ENCODE data around the gene KRT26.
"Not testable (repeated sequence)": the region's sequence is repeated elsewhere in the genome, so short reads cannot be mapped to it uniquely, and the experiment has no call there.

KRT26 gene

GRCh38 chr17:40794466-40794865 lies 22.5 kb upstream of the KRT26 start:
- DNase-seq (ENCODE audit: low read depth): no peak

- no peak for DNase-seq (ENCODE audit: low read depth)
Measured at GRCh38 chr17:40793832-40794231, 21.8 kb upstream of the KRT26 start.

GRCh38 chr17:40791787-40792436 lies 19.9 kb upstream of the KRT26 start:
- DNase-seq (ENCODE audit: low read depth): no peak

- DNase-seq (ENCODE audit: low read depth): no peak
Measured at GRCh38 chr17:40791111-40791510, 19.1 kb upstream of the KRT26 start.

GRCh38 chr17:40782450-40782849 lies 10.4 kb upstream of the KRT26 start, which contains the start of gene KRT27:
Gene KRT27 (minus strand): TSS chr17:40782550. CDS start chr17:40782493, 57 bp downstream.
- no peak for DNase-seq (ENCODE audit: low read depth)

GRCh38 chr17:40779181-40779909 lies 7.3 kb upstream of the KRT26 start:
- peak; percentile 5 for DNase-seq (ENCODE audit: low read depth)

- no peak for DNase-seq (ENCODE audit: low read depth)
Measured at GRCh38 chr17:40778461-40778860, 6.5 kb upstream of the KRT26 start.

GRCh38 chr17:40777971-40778370 lies 6.0 kb upstream of the KRT26 start:
- no peak for DNase-seq (ENCODE audit: low read depth)

- no peak for DNase-seq (ENCODE audit: low read depth)
Measured at GRCh38 chr17:40777459-40777858, 5.5 kb upstream of the KRT26 start.

GRCh38 chr17:40775945-40776344 lies 3.9 kb upstream of the KRT26 start:
- DNase-seq (ENCODE audit: low read depth): no peak

- DNase-seq (ENCODE audit: low read depth): no peak
Measured at GRCh38 chr17:40765657-40766056, 6.3 kb downstream of the KRT26 start.

- DNase-seq (ENCODE audit: low read depth): no peak
Measured at GRCh38 chr17:40763752-40764151, 8.2 kb downstream of the KRT26 start.

GRCh38 chr17:40760105-40761016 lies 11.6 kb downstream of the KRT26 start:
- DNase-seq (ENCODE audit: low read depth): no peak

- DNase-seq (ENCODE audit: low read depth): no peak
Measured at GRCh38 chr17:40755231-40755630, 16.8 kb downstream of the KRT26 start, which contains the start of gene KRT25. Gene KRT25 (minus strand): TSS chr17:40755331. CDS start chr17:40755271, 60 bp downstream.

GRCh38 chr17:40753804-40754203 lies 18.2 kb downstream of the KRT26 start:
- DNase-seq (ENCODE audit: low read depth): no peak

GRCh38 chr17:40751065-40751464 lies 20.9 kb downstream of the KRT26 start:
- no peak for DNase-seq (ENCODE audit: low read depth)

- DNase-seq (ENCODE audit: low read depth): no peak
Measured at GRCh38 chr17:40750391-40750790, 21.6 kb downstream of the KRT26 start.

- DNase-seq (ENCODE audit: low read depth): not testable (repeated sequence)
Measured at GRCh38 chr17:40748666-40749065, 23.3 kb downstream of the KRT26 start.

GRCh38 chr17:40738553-40738952 lies 33.4 kb downstream of the KRT26 start:
- DNase-seq (ENCODE audit: low read depth): no peak

GRCh38 chr17:40735016-40735415 lies 37.0 kb downstream of the KRT26 start:
- no peak for DNase-seq (ENCODE audit: low read depth)

- no peak for DNase-seq (ENCODE audit: low read depth)
Measured at GRCh38 chr17:40734018-40734417, 38.0 kb downstream of the KRT26 start.

- DNase-seq (ENCODE audit: low read depth): no peak
Measured at GRCh38 chr17:40730970-40731369, 41.0 kb downstream of the KRT26 start.

Data from stimulated activated CD4-positive, alpha-beta T cell treated with anti-CD3 and anti-CD28 coated beads, Interleukin-2, amount 100 ng/mL, for 4 hours (primary cell).